ENCODE data around the gene IRF3. TPM values are rescaled to one million over a fixed set of nuclear protein-coding genes. Genes with fewer than 3 reads are reported as not detected.
A peak's percentile ranks its signal among the peaks of the same experiment; 100 is the strongest.

Gene IRF3
- total RNA-seq (100 to 1,000 TPM; 366 to 386 TPM), polyA plus RNA-seq (10 to 100 TPM; 64.1 to 72.8 TPM)

GRCh38 chr19:49665351-49666119, at the start of gene IRF3, which contains the start of gene BCL2L12:
Gene IRF3 (minus strand): TSS chr19:49665857. CDS start chr19:49664838, 1,019 bp downstream.
Gene BCL2L12 (plus strand): TSS chr19:49665933. CDS start chr19:49666693, 760 bp downstream.
- Mint-ChIP-seq H3K4me3 (peak within 1 kb of the TSS; percentile 95 to 100 (median 97)), H3K4me1 (peaks cover 19 to 56% (median 31%) of the 10 kb centered on the region in 4 donors), H3K36me3 (peaks cover under 1 to 31% of the 10 kb centered on the region in 2 donors), H3K27ac (peak within 1 kb of the TSS; percentile 95 to 100 (median 99)), H3K27me3 (no peaks in the 10 kb centered on the region), H3K9me3 (peaks cover 0 to 4% (median 0%) of the 10 kb centered on the region in 8 donors)
- DNase-seq: peak; percentile 99
- peak within 1 kb of the TSS; percentile 99 for H3K4me3 ChIP-seq (ENCODE audit: low read length in 2 of 2)
- intact Hi-C loops (cut with micrococcal nuclease): loop anchor here (1.0 kb wide), 2 partner anchors 23 to 75 kb away; partner anchors contain the start of gene SCAF1
- peaks cover 31% of the 10 kb centered on the region for H3K4me1 ChIP-seq (ENCODE audit: insufficient read depth, low read length)
- ChIA-PET POLR2A (ENCODE audit: partially characterized antibody) (interaction anchor here (1.0 to 11.0 kb wide), 22 partner anchors 11 to 263 kb away, joined by 3 to 146 read pairs (median 6); partner anchors contain the start of genes AKT1S1, ATF5, NOSIP and NUP62), CTCF (ENCODE audit: partially characterized antibody) (interaction anchor here (0.8 to 3.4 kb wide), 7 partner anchors 10 to 97 kb away, joined by 3 to 15 read pairs (median 4); partner anchors contain the start of genes RRAS and SCAF1)
- no peaks in the 10 kb centered on the region for H3K9me3 ChIP-seq (ENCODE audit: control insufficient read depth in 1 of 2, low read length in 2 of 2)
- H3K27me3 ChIP-seq (ENCODE audit: insufficient read depth, low read length): no peaks in the 10 kb centered on the region
- H3K36me3 ChIP-seq (ENCODE audit: insufficient read depth, low read length): peaks cover 23% of the 10 kb centered on the region
- H3K27ac ChIP-seq (ENCODE audit: low read depth, low read length): peak within 1 kb of the TSS; percentile 93

GRCh38 chr19:49713236-49713845, 47.7 kb upstream of the IRF3 start:
- Histone ChIP-seq H3K4me3 (ENCODE audit: low read length in 2 of 2) (no peak overlapping the region), H3K9me3 (ENCODE audit: control insufficient read depth in 1 of 2, low read length in 2 of 2) (no peaks in the 10 kb centered on the region), H3K4me1 (ENCODE audit: insufficient read depth, low read length) (peaks cover 12% of the 10 kb centered on the region), H3K27me3 (ENCODE audit: insufficient read depth, low read length) (no peaks in the 10 kb centered on the region), H3K36me3 (ENCODE audit: insufficient read depth, low read length) (no peaks in the 10 kb centered on the region), H3K27ac (ENCODE audit: low read depth, low read length) (no peak overlapping the region)
- intact Hi-C loops (cut with micrococcal nuclease): no loop called here
- ChIA-PET POLR2A (ENCODE audit: partially characterized antibody) (no interaction called here), CTCF (ENCODE audit: partially characterized antibody) (no interaction called here)
- H3K4me1 Mint-ChIP-seq: peaks cover 5 to 13% (median 9%) of the 10 kb centered on the region in 4 donors
- H3K4me3 Mint-ChIP-seq: no peak overlapping the region
- peaks cover 0 to 3% of the 10 kb centered on the region in 2 donors for H3K27me3 Mint-ChIP-seq
- no peak for DNase-seq
- H3K27ac Mint-ChIP-seq: peak overlapping the region in 1 of 7 donors; percentile 13
- H3K9me3 Mint-ChIP-seq: peaks cover 0 to 3% (median 0%) of the 10 kb centered on the region in 8 donors
- no peaks in the 10 kb centered on the region for H3K36me3 Mint-ChIP-seq

GRCh38 chr19:49712397-49712859, 46.8 kb upstream of the IRF3 start:
- ChIA-PET POLR2A (ENCODE audit: partially characterized antibody) (no interaction called here), CTCF (ENCODE audit: partially characterized antibody) (no interaction called here)
- Mint-ChIP-seq H3K36me3 (no peaks in the 10 kb centered on the region), H3K4me3 (no peak overlapping the region), H3K9me3 (peaks cover 0 to 2% (median 0%) of the 10 kb centered on the region in 8 donors), H3K27ac (no peak overlapping the region), H3K4me1 (peaks cover 2 to 8% (median 5%) of the 10 kb centered on the region in 4 donors), H3K27me3 (peaks cover 0 to 3% of the 10 kb centered on the region in 2 donors)
- H3K4me3 ChIP-seq (ENCODE audit: low read length in 2 of 2): no peak overlapping the region
- H3K9me3 ChIP-seq (ENCODE audit: control insufficient read depth in 1 of 2, low read length in 2 of 2): no peaks in the 10 kb centered on the region
- H3K4me1 ChIP-seq (ENCODE audit: insufficient read depth, low read length): peaks cover 4% of the 10 kb centered on the region
- DNase-seq: no peak
- no peaks in the 10 kb centered on the region for H3K27me3 ChIP-seq (ENCODE audit: insufficient read depth, low read length)
- intact Hi-C loops (cut with micrococcal nuclease): no loop called here
- H3K27ac ChIP-seq (ENCODE audit: low read depth, low read length): no peak overlapping the region
- H3K36me3 ChIP-seq (ENCODE audit: insufficient read depth, low read length): no peaks in the 10 kb centered on the region

- H3K36me3 ChIP-seq (ENCODE audit: insufficient read depth, low read length): no peaks in the 10 kb centered on the region
- ChIA-PET CTCF (ENCODE audit: partially characterized antibody) (no interaction called here), POLR2A (ENCODE audit: partially characterized antibody) (no interaction called here)
- no peak overlapping the region for H3K27ac Mint-ChIP-seq
- no peaks in the 10 kb centered on the region for H3K27me3 ChIP-seq (ENCODE audit: insufficient read depth, low read length)
- DNase-seq: no peak
- H3K4me1 ChIP-seq (ENCODE audit: insufficient read depth, low read length): no peaks in the 10 kb centered on the region
- intact Hi-C loops (cut with micrococcal nuclease): no loop called here
- H3K4me3 Mint-ChIP-seq: no peak overlapping the region
- H3K4me3 ChIP-seq (ENCODE audit: low read length in 2 of 2): no peak overlapping the region
- peaks cover 0 to 3% of the 10 kb centered on the region in 2 donors for H3K27me3 Mint-ChIP-seq
- peaks cover 0 to 4% (median 2%) of the 10 kb centered on the region in 4 donors for H3K4me1 Mint-ChIP-seq
- H3K27ac ChIP-seq (ENCODE audit: low read depth, low read length): no peak overlapping the region
- H3K9me3 Mint-ChIP-seq: peaks cover 0 to 1% (median 0%) of the 10 kb centered on the region in 8 donors
- no peaks in the 10 kb centered on the region for H3K9me3 ChIP-seq (ENCODE audit: control insufficient read depth in 1 of 2, low read length in 2 of 2)
- no peaks in the 10 kb centered on the region for H3K36me3 Mint-ChIP-seq
These were observed 44.8 kb upstream of the IRF3 start for GRCh38 chr19:49710372-49710951.

- intact Hi-C loops (cut with micrococcal nuclease): no loop called here
These were observed 40.3 kb upstream of the IRF3 start for GRCh38 chr19:49705919-49706318.

GRCh38 chr19:49704888-49705642, 39.4 kb upstream of the IRF3 start:
- Histone ChIP-seq H3K4me1 (ENCODE audit: insufficient read depth, low read length) (no peaks in the 10 kb centered on the region), H3K36me3 (ENCODE audit: insufficient read depth, low read length) (no peaks in the 10 kb centered on the region), H3K27ac (ENCODE audit: low read depth, low read length) (no peak overlapping the region), H3K9me3 (ENCODE audit: control insufficient read depth in 1 of 2, low read length in 2 of 2) (no peaks in the 10 kb centered on the region), H3K27me3 (ENCODE audit: insufficient read depth, low read length) (no peaks in the 10 kb centered on the region), H3K4me3 (ENCODE audit: low read length in 2 of 2) (no peak overlapping the region)
- H3K27me3 Mint-ChIP-seq: peaks cover under 1 to 2% of the 10 kb centered on the region in 2 donors
- no peaks in the 10 kb centered on the region for H3K36me3 Mint-ChIP-seq
- no peaks in the 10 kb centered on the region for H3K9me3 Mint-ChIP-seq
- no peak overlapping the region for H3K4me3 Mint-ChIP-seq
- H3K27ac Mint-ChIP-seq: no peak overlapping the region
- no peak for DNase-seq
- intact Hi-C loops (cut with micrococcal nuclease): no loop called here
- ChIA-PET CTCF (ENCODE audit: partially characterized antibody) (interaction anchor here (0.6 kb wide), 1 partner anchor 1299 kb away, joined by 3 read pairs; no protein-coding TSS in a partner anchor), POLR2A (ENCODE audit: partially characterized antibody) (interaction anchor here (0.6 kb wide), 1 partner anchor 26 kb away, joined by 3 read pairs; no protein-coding TSS in a partner anchor)
- peaks cover 0 to 4% (median 0%) of the 10 kb centered on the region in 4 donors for H3K4me1 Mint-ChIP-seq

More at GRCh38 chr19:49705919-49706318, 40.3 kb upstream of the IRF3 start:
- Mint-ChIP-seq H3K9me3 (no peaks in the 10 kb centered on the region), H3K4me1 (peaks cover 0 to 4% (median 0%) of the 10 kb centered on the region in 4 donors), H3K27me3 (peaks cover 2 to 3% of the 10 kb centered on the region in 2 donors), H3K4me3 (no peak overlapping the region), H3K36me3 (no peaks in the 10 kb centered on the region), H3K27ac (no peak overlapping the region)
- ChIA-PET CTCF (ENCODE audit: partially characterized antibody) (interaction anchor here (0.6 kb wide), 1 partner anchor 1298 kb away, joined by 3 read pairs; no protein-coding TSS in a partner anchor), POLR2A (ENCODE audit: partially characterized antibody) (interaction anchor here (0.6 kb wide), 1 partner anchor 27 kb away, joined by 3 read pairs; no protein-coding TSS in a partner anchor)
- Histone ChIP-seq H3K4me3 (ENCODE audit: low read length in 2 of 2) (no peak overlapping the region), H3K9me3 (ENCODE audit: control insufficient read depth in 1 of 2, low read length in 2 of 2) (no peaks in the 10 kb centered on the region), H3K27me3 (ENCODE audit: insufficient read depth, low read length) (no peaks in the 10 kb centered on the region), H3K4me1 (ENCODE audit: insufficient read depth, low read length) (no peaks in the 10 kb centered on the region), H3K36me3 (ENCODE audit: insufficient read depth, low read length) (no peaks in the 10 kb centered on the region), H3K27ac (ENCODE audit: low read depth, low read length) (no peak overlapping the region)
- no peak for DNase-seq

All from CD4-positive, alpha-beta memory T cell (primary cell).